Neutrophil (primary cell): ENCODE results near the gene LARGE1.
A peak's percentile ranks its signal among the peaks of the same experiment; 100 is the strongest.

ENCODE experiments used
- H3K27ac ChIP-seq: fragments of 200-600 bp; sonication (generic); 2 replicates; pipeline ENCODE4 v1.5.1; 2016; ENCODE audit warnings: mild to moderate bottlenecking, moderate library complexity
- H3K27me3 ChIP-seq: fragments of 200-600 bp; sonication (generic); 2 replicates; pipeline ENCODE4 v1.6.0; 2016; ENCODE audit warnings: mild to moderate bottlenecking
- H3K36me3 ChIP-seq: fragments of 200-600 bp; sonication (generic); 2 replicates; pipeline ENCODE4 v1.5.1; 2017
- H3K4me1 ChIP-seq, 2 experiments: fragments of 200-600 bp in 1 of 2; sonication (generic) in 1 of 2; 1 replicate in 1 of 2; 2 replicates in 1 of 2; pipeline versions ENCODE4 v1.5.1 to v1.6.1; 2013 to 2016; ENCODE audit warnings: low read depth in 1 of 2, low read length in 1 of 2, mild to moderate bottlenecking in 1 of 2, moderate library complexity in 1 of 2; ENCODE audit not compliant: control insufficient read depth in 1 of 2, insufficient read depth in 1 of 2
- H3K4me3 ChIP-seq, 2 experiments: fragments of 200-600 bp in 1 of 2; sonication (generic) in 1 of 2; 1 replicate in 1 of 2; 2 replicates in 1 of 2; pipeline ENCODE4 v1.5.1; 2013 to 2016; ENCODE audit warnings: low read depth in 1 of 2, low read length in 1 of 2, mild to moderate bottlenecking in 1 of 2, moderate library complexity in 1 of 2
- H3K9me3 ChIP-seq: fragments of 200-600 bp; sonication (generic); 2 replicates; pipeline ENCODE4 v1.5.1; 2016
- CTCF ChIP-seq: fragments of 200-600 bp; sonication (generic); IDR thresholded peaks from 2 replicates; pipeline ENCODE4 v1.5.1; 2016; ENCODE audit warnings: antibody characterized with exemption

The LARGE1 gene

DNA sequence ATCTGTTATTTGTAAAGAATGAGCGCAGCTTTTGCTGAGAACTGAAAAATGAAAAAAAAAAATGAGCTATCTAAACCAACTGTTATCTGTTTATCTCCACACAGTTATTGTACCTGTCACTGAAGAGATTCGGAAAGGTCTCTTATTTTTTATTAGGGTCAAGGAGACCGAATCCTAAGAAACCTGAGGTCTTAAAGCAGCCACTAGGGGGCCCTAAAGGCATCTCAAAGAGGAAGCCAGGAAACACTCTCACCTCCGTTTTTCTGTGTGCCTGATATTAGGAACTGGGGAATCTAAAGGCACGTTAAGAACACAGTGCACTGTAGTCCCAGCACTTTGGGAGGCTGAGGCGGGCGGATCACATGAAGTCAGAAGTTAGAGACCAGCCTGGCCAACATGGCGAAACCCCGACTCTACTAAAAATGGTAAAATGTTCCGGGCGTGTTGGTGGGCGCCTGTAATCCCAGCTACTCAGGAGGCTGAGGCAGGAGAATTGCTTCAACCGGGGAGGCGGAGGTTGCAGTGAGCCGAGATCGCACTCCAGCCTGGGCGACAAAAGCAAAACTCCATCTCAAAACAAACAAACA is 3.5 kb upstream of the LARGE1 start:
- H3K27ac ChIP-seq: no peak overlapping the region
- H3K9me3 ChIP-seq: no peaks in the 10 kb centered on the region
- H3K4me3 ChIP-seq: no peak overlapping the region
- peaks cover 9 to 26% of the 10 kb centered on the region in 2 experiments for H3K4me1 ChIP-seq
- peaks cover 88% of the 10 kb centered on the region for H3K27me3 ChIP-seq
- no peak for TF ChIP-seq CTCF
- no peaks in the 10 kb centered on the region for H3K36me3 ChIP-seq

DNA sequence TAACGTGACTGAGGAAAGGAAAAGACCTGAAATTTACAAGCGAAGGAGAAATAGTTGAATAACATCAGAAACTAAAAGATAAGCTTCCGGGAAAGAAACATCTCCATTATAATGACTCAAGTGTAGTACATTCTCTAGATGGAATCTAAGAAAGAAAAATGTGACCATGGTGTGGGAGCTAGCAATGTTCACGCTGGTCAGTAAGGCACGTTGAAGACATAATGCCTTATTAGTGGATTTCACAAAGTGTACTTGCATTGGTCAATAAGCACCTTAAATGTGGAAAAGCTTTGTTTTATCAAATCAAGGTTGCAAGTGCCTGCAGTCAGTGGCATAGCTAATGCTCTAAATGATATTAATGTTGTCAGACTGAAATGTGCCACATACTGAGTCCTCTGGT is 2.8 kb upstream of the LARGE1 start:
- Histone ChIP-seq H3K27me3 (peaks cover 94% of the 10 kb centered on the region), H3K36me3 (no peaks in the 10 kb centered on the region), H3K9me3 (no peaks in the 10 kb centered on the region), H3K4me1 (peaks cover 9 to 26% of the 10 kb centered on the region in 2 experiments), H3K27ac (no peak overlapping the region), H3K4me3 (no peak overlapping the region)
- TF ChIP-seq CTCF: no peak

GRCh38 chr22:33922349-33922681 is 2.0 kb upstream of the LARGE1 start:
- Histone ChIP-seq H3K36me3 (no peaks in the 10 kb centered on the region), H3K9me3 (no peaks in the 10 kb centered on the region), H3K4me1 (peaks cover 9 to 26% of the 10 kb centered on the region in 2 experiments), H3K27me3 (peaks cover 96% of the 10 kb centered on the region), H3K4me3 (no peak overlapping the region), H3K27ac (no peak overlapping the region)
- no peak for TF ChIP-seq CTCF

DNA sequence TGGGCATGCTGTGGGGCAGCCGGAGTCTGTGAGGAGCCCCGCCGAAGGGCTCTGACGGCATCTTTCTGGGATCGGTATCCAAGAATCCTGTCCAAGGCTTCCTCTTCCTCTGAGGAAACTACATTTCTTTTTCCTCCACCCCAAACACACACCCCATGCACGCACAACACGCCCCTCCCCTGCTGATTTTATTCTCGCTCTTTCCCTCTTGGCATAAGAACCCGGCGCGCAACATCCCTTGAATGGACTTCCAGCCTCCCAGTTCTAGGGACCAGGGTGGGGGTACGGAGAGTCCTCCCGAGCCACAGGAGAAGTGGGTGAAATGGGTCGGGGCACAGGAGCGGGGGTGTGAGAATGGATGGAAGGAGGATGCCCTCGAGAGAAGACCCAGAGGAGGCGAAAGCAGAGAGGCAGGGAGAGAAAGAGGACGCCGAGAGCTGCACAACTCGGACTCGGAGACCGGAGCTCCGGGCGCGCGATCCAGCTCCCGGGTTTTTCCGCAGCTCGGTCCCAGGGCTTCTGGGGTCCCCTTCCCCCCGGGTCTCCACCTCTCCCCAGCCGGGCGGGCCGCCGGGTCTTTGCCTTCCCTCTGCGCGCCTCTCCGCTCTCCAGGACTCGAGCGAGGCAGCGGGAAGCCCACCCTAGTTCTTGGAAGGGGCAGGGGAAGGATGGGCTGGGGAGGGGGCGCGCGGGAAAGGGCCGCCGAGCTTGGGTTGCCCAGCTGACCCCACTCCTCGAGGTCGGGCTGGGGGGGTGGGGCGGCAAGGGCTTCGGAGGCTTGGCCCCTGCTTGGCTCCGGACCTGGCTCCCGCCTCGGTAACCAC is 1.5 kb upstream of the LARGE1 start:
- no peaks in the 10 kb centered on the region for H3K9me3 ChIP-seq
- H3K4me3 ChIP-seq: peak overlapping the region; percentile 27 to 45
- H3K4me1 ChIP-seq: peaks cover 9 to 26% of the 10 kb centered on the region in 2 experiments
- no peak overlapping the region for H3K27ac ChIP-seq
- peaks cover 96% of the 10 kb centered on the region for H3K27me3 ChIP-seq
- TF ChIP-seq CTCF: no peak
- H3K36me3 ChIP-seq: no peaks in the 10 kb centered on the region

- H3K9me3 ChIP-seq: no peaks in the 10 kb centered on the region
- no peak for TF ChIP-seq CTCF
- H3K36me3 ChIP-seq: no peaks in the 10 kb centered on the region
- peaks cover 96% of the 10 kb centered on the region for H3K27me3 ChIP-seq
- H3K27ac ChIP-seq: no peak overlapping the region
- H3K4me3 ChIP-seq: peak overlapping the region; percentile 27 to 45
- peaks cover 9 to 26% of the 10 kb centered on the region in 2 experiments for H3K4me1 ChIP-seq
These were observed 750 bp upstream of the LARGE1 start for GRCh38 chr22:33920927-33921524.
